Activated CD4-positive, alpha-beta memory T cell treated with anti-CD3 and anti-CD28 coated beads for 36 hours (primary cell): Measurements from ENCODE around the gene TACR2. TPM values are rescaled to one million over a fixed set of nuclear protein-coding genes. Genes with fewer than 3 reads are reported as not detected.

Experiments
- CTCF ChIA-PET: fragments of 350-600 bp; sonication (Branson Sonifier 250); formaldehyde crosslinking; loops from one replicate; lab custom pipeline; 2021; ENCODE audit warnings: antibody characterized with exemption, inconsistent platforms; lab: Charles Lee
- POLR2A ChIA-PET: fragments of 350-600 bp; sonication (Branson Sonifier 250); formaldehyde crosslinking; loops from one replicate; lab custom pipeline; 2021; ENCODE audit warnings: antibody characterized with exemption; lab: Charles Lee
- DNase-seq: peaks from one replicate; pipeline ENCODE4 v3.0.0-alpha.2; 2020
- H3K27ac Mint-ChIP-seq: one replicate; pipeline ENCODE4 v1.8.0; 2021; ENCODE audit warnings: mixed read lengths
- H3K27me3 Mint-ChIP-seq: one replicate; pipeline ENCODE4 v1.8.0; 2021; ENCODE audit warnings: mixed read lengths
- H3K36me3 Mint-ChIP-seq: one replicate; pipeline ENCODE4 v1.8.0; 2021; ENCODE audit warnings: mixed read lengths
- H3K4me1 Mint-ChIP-seq: one replicate; pipeline ENCODE4 v1.8.0; 2021; ENCODE audit warnings: low read depth, mixed read lengths
- H3K4me3 Mint-ChIP-seq: one replicate; pipeline ENCODE4 v1.8.0; 2021; ENCODE audit warnings: mild to moderate bottlenecking, mixed read lengths
- H3K9me3 Mint-ChIP-seq: one replicate; pipeline ENCODE4 v1.8.0; 2021; ENCODE audit warnings: mixed read lengths
- intact Hi-C: fragments of 100-400 bp; cut with micrococcal nuclease; formaldehyde crosslinking; loops from one replicate; pipeline ENCODE4 v1.15.1; 2023
- total RNA-seq, 2 experiments: library from RNA; stranded (reverse); gene quantifications; one replicate each; pipeline ENCODE4 v1.2.3, GENCODE V29; 2021

The TACR2 gene
- not detected for total RNA-seq

DNA sequence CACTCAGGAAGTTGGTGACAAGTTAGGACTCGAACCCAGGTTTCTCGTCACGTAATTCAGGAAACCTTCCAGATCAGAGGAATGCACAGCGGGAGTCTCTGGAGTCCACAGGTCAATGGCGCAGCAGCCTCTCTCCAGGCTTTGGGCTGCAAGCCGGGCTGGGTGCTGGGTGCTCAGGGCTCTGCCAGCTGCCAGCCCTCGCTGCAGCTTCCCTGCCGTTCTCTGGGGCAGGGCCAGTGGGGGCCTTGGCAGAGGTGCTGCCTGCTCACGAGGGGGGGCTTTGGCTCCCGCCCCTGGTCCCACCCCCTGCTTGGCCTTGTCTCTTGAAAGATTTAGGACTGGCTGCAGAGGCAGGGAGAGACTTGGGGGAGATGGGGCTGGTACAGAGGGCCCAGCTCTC, at the start of gene TACR2:
TACR2 (minus strand) TSS at position 224 of the 400 bp plus-strand sequence. CDS start 595 bp downstream, outside the sequence.
- ChIA-PET POLR2A (no interaction called here), CTCF (interaction anchor here (0.9 to 2.1 kb wide), 3 partner anchors 9 to 99 kb away, joined by 3 to 7 read pairs (median 4); no protein-coding TSS in a partner anchor)
- Mint-ChIP-seq H3K4me1 (no peaks in the 10 kb centered on the region), H3K27me3 (peaks cover 2% of the 10 kb centered on the region), H3K36me3 (no peaks in the 10 kb centered on the region), H3K9me3 (no peaks in the 10 kb centered on the region), H3K27ac (no peak within 1 kb of the TSS), H3K4me3 (no peak within 1 kb of the TSS)
- no peak for DNase-seq
- intact Hi-C loops, result no loop called here

DNA sequence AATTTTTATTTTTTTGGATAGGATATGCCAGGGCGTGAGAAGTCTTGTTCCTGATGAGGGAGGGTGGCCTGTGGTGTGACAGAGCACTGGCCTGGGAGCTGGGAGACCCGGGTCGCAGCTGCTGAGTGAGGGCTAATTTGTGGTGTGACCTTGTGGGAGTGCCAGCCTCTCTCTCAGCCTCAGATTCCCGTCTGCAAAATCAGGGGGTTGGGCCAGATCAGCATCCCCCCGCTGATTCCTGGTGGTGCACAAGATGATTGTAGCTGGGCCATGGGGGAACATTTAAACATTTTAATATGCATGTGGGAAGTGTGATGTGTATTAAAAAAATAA, 49.4 kb upstream of the TACR2 start:
- Mint-ChIP-seq H3K9me3 (no peaks in the 10 kb centered on the region), H3K4me1 (peaks cover 28% of the 10 kb centered on the region), H3K36me3 (no peaks in the 10 kb centered on the region), H3K27ac (no peak overlapping the region), H3K4me3 (no peak overlapping the region), H3K27me3 (no peaks in the 10 kb centered on the region)
- ChIA-PET CTCF (interaction anchor here (0.9 to 3.6 kb wide), 2 partner anchors 17 to 49 kb away, joined by 3 to 19 read pairs; partner anchors contain the start of gene TSPAN15), POLR2A (no interaction called here)
- intact Hi-C loops, result no loop called here
- DNase-seq, result no peak

DNA sequence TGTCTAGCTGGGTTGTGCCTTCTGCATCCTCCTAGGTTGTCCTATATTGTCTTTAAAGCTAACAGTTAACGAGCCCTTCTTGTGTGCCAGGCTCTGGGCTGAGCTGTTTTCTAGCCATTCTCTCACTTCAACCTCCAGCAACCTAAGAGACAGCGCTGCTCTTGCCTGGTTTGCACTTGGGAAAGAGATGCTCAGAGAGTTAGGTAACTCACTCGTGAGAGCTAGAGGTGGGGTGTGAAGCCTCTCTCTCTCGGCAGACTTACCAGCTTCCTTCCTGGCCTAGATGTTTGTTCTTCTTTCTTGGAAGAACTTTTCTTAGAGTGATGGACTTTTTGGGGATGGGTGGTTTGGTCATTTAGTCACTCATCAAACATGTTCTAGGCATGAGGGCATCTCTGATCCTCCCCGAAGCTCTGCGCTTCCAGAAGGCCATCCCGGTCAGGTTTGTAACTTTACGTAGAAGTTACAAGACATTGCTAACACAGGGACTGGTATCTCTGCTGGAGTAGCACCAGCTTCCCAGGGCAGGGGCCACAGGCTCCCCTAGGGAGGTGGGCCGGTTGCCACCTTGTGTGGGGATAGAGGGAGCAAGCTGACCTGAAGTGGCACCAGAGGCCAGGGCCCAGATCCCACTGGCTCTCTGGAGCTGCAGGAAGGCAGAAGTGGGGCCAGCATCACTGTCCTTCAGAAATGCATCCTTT, 48.9 kb upstream of the TACR2 start:
- DNase-seq, result no peak
- ChIA-PET CTCF (interaction anchor here (0.9 to 3.6 kb wide), 3 partner anchors 16 to 58 kb away, joined by 3 to 19 read pairs (median 3); partner anchors contain the start of gene TSPAN15), POLR2A (interaction anchor here (1.0 kb wide), 1 partner anchor 250 kb away, joined by 3 read pairs; no protein-coding TSS in a partner anchor)
- Mint-ChIP-seq H3K27me3 (no peaks in the 10 kb centered on the region), H3K9me3 (no peaks in the 10 kb centered on the region), H3K36me3 (no peaks in the 10 kb centered on the region), H3K27ac (peak overlapping the region; percentile 25), H3K4me3 (no peak overlapping the region), H3K4me1 (peaks cover 28% of the 10 kb centered on the region)
- intact Hi-C loops, result no loop called here

DNA sequence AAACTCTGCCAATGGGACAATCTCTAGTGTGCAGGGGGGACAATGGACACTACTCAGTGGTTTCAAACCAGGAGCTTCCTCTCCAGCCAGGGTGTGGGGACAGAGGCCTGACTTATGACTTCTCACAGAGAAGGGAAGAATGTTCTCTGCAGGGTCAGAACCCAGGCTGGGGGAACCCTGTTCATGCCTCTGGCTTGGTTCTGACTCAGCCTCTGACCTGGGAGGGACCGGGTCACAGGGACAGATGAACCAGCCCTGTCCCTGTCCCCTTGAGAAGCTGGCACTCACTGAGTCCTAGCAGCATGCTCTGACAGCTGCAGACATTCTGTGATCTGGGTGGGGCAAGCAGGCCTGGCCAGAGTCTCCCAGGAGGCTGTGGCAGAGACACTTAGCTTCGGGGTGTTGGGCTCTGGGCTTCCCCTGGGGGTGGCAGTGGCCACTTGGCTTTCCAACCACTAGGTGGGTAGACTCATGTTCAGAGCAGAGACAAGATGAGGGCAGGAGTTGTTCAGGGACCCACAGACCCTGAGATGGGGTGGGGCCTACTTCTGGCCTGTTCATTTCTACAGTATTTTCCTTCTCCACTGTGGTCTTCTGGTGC, 48.2 kb upstream of the TACR2 start:
- H3K36me3 Mint-ChIP-seq, result no peaks in the 10 kb centered on the region
- no peak overlapping the region for H3K4me3 Mint-ChIP-seq
- H3K27ac Mint-ChIP-seq, result peak overlapping the region; percentile 62
- H3K27me3 Mint-ChIP-seq, result no peaks in the 10 kb centered on the region
- no peaks in the 10 kb centered on the region for H3K9me3 Mint-ChIP-seq
- peaks cover 28% of the 10 kb centered on the region for H3K4me1 Mint-ChIP-seq
- DNase-seq, result peak; percentile 16
- ChIA-PET POLR2A (interaction anchor here (1.0 kb wide), 1 partner anchor 250 kb away, joined by 3 read pairs; no protein-coding TSS in a partner anchor), CTCF (interaction anchor here (0.9 to 3.6 kb wide), 2 partner anchors 15 to 57 kb away, joined by 3 to 19 read pairs; partner anchors contain the start of gene TSPAN15)
- intact Hi-C loops, result no loop called here

DNA sequence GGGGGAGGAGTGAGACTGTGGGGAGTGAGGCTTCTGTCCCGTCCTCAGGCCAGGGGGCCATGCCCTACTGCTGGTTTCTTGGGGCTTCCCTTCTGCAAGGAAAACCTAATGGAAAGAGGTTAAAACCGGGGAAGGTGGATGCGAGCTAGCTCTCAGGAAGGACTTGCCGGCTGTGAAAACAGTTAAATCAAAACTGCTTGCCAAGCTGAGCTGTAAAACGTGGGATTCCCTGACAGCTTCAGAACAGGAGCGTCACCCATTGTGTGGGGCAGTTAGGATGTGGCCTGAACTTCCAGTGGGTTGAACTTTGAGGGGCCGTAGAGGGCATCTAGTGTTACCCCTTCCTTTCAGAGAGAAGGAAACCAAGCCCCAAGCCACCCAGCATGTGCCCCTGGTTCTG, 47.7 kb upstream of the TACR2 start:
- Mint-ChIP-seq H3K4me3 (no peak overlapping the region), H3K4me1 (peaks cover 28% of the 10 kb centered on the region), H3K27me3 (no peaks in the 10 kb centered on the region), H3K27ac (peak overlapping the region; percentile 62), H3K9me3 (no peaks in the 10 kb centered on the region), H3K36me3 (no peaks in the 10 kb centered on the region)
- intact Hi-C loops, result no loop called here
- ChIA-PET POLR2A (no interaction called here), CTCF (interaction anchor here (0.7 to 3.6 kb wide), 3 partner anchors 12 to 56 kb away, joined by 3 to 19 read pairs (median 3); partner anchors contain the start of gene TSPAN15)
- DNase-seq, result no peak

DNA sequence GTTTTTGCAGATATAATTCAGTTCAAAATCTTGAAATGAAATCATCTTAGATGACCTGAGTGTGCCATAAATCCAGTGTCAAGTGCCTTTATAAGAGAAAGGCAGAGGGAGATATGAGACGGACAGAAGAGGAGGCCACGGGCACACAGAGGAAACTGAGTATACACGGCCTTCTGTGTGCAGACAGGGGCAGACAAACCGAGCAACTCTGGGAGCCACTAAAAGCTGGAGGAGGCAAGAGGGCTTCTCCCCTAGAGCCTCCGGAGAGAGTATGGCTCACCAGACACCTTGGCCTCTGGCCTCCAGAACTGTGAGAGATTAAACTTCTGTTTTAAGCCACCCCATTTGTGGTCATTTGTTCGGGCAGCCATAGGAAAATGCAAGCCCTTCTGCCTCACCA, 47.2 kb upstream of the TACR2 start:
- Mint-ChIP-seq H3K4me1 (peaks cover 28% of the 10 kb centered on the region), H3K27me3 (no peaks in the 10 kb centered on the region), H3K4me3 (no peak overlapping the region), H3K9me3 (no peaks in the 10 kb centered on the region), H3K36me3 (no peaks in the 10 kb centered on the region), H3K27ac (no peak overlapping the region)
- intact Hi-C loops, result no loop called here
- ChIA-PET POLR2A (interaction anchor here (0.9 kb wide), 1 partner anchor 20 kb away, joined by 3 read pairs; no protein-coding TSS in a partner anchor), CTCF (interaction anchor here (0.7 to 3.6 kb wide), 4 partner anchors 12 to 57 kb away, joined by 3 to 19 read pairs (median 4); partner anchors contain the start of gene TSPAN15)
- DNase-seq, result no peak

DNA sequence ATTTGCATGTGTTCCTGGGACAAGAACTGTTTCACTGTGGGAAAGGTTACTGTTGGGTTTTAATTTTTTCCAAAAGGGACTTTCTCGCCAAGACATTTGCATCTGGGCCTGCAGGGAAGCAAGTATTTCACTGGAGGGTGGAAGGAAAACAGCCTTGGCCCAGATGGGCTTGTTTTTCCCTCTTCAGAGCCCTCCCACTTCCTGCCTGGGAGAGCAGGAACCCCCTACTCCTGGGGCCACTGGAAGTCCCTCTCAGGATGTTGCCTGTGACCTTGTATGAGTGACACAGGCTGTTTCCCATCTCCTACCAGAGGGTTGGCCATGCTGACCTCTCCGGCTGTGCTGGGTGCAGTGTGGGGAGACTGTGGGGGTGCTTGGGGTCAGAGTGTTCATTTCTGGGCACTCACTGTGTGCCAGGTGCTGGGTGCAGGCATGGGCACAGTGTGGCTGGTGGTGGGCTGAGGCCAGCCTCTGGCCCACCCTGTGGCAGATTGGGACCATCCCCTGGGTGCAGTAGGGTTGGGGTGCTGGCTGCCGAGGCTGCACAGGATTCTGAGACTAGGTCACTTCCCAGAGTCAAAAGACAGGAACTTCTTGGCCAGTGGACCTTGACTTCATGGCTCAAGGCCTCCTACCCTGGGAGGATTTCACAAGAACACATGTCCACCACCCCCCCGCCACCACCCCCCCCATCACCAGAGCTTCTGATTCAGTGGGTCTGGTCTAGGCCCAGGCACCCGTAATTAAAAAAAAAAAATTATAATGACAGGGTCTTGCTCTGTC, 44.7 kb upstream of the TACR2 start:
- Mint-ChIP-seq H3K4me1 (peaks cover 30% of the 10 kb centered on the region), H3K36me3 (no peaks in the 10 kb centered on the region), H3K9me3 (no peaks in the 10 kb centered on the region), H3K27ac (no peak overlapping the region), H3K4me3 (no peak overlapping the region), H3K27me3 (no peaks in the 10 kb centered on the region)
- intact Hi-C loops, result no loop called here
- ChIA-PET POLR2A (interaction anchor here (0.8 kb wide), 1 partner anchor 10 kb away, joined by 3 read pairs; the partner anchor contains the start of gene TSPAN15), CTCF (no interaction called here)
- DNase-seq, result no peak

DNA sequence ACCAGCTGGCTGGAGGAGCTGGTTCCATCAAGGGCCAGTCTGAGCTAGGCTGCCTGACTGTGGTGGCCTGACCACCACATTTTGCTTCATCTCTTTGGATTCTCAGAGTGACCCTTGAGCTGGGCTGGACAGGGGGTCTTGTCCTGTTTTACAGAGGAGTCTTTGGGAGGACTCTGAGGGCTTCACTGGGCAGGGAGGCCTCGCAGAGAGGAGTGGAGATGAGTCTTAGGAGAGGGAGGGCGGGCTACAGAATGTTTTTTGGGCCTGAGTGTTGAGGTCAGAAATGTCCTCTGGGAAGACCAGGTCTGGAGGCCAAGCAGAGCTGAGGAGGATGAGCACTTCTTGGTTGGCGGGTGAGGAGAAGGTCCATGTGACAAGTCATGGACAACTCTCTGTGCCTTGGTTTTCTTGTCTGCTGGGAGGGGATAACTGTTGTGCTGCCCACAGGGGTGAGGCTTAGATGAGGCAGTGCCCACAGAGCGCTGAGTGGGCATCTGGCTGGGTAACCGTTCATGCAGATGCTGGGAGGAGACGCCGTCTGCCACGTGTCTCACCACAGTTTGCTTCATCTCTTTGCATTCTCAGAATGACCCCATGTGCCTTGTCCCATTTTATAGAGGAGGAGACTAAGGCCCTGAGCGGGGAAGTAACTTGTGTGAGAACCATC, 44.0 kb upstream of the TACR2 start:
- CTCF ChIA-PET, result interaction anchor here (0.8 kb wide), 1 partner anchor 11 kb away, joined by 3 read pairs; no protein-coding TSS in a partner anchor
- no peaks in the 10 kb centered on the region for H3K27me3 Mint-ChIP-seq
- H3K4me3 Mint-ChIP-seq, result no peak overlapping the region

DNA sequence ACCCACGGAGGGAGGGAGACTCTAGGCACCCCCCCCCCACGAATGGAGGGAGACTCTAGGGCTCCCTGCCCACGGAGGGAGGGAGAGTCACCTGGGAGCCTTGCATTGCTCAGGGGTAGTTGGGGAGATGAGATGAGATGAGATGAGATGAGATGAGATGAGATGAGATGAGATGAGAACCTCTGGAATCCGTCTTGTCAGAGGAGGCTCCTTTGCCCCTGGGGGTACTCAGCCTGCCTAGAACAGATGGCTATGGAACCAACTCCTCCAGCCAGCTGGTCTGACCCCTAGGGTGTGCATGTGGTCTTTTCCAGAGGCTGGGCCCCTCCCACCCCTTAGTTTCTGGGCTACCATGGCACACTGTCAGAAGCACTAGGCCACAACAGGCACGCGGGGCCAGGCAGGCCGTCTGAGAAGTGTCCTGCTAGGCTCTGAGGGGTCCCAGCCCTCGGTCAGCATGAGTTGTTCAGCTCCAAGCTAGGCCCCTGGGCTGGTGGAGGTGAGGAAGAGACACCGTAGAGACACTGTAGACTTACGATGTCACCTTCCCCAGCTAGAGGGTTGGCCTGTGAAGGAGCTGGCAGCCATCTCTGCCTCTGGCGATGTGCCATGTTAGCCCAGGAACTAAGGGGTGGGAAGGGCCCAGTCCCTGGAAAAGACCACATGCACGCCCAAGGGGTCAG, 43.3 kb upstream of the TACR2 start:
- no peaks in the 10 kb centered on the region for H3K27me3 Mint-ChIP-seq
- H3K9me3 Mint-ChIP-seq, result no peaks in the 10 kb centered on the region
- no peaks in the 10 kb centered on the region for H3K36me3 Mint-ChIP-seq
- H3K4me1 Mint-ChIP-seq, result peaks cover 16% of the 10 kb centered on the region
- H3K27ac Mint-ChIP-seq, result no peak overlapping the region
- ChIA-PET CTCF (interaction anchor here (0.8 kb wide), 2 partner anchors 10 to 16 kb away, joined by 3 read pairs; no protein-coding TSS in a partner anchor), POLR2A (no interaction called here)
- DNase-seq, result no peak
- H3K4me3 Mint-ChIP-seq, result no peak overlapping the region
- intact Hi-C loops, result no loop called here

More for the DNA sequence above, 44.0 kb upstream of the TACR2 start:
- no peaks in the 10 kb centered on the region for H3K9me3 Mint-ChIP-seq
- intact Hi-C loops, result no loop called here
- POLR2A ChIA-PET, result interaction anchor here (0.8 kb wide), 1 partner anchor 9 kb away, joined by 3 read pairs; the partner anchor contains the start of gene TSPAN15
- H3K27ac Mint-ChIP-seq, result no peak overlapping the region
- DNase-seq, result no peak
- no peaks in the 10 kb centered on the region for H3K36me3 Mint-ChIP-seq
- peaks cover 23% of the 10 kb centered on the region for H3K4me1 Mint-ChIP-seq

DNA sequence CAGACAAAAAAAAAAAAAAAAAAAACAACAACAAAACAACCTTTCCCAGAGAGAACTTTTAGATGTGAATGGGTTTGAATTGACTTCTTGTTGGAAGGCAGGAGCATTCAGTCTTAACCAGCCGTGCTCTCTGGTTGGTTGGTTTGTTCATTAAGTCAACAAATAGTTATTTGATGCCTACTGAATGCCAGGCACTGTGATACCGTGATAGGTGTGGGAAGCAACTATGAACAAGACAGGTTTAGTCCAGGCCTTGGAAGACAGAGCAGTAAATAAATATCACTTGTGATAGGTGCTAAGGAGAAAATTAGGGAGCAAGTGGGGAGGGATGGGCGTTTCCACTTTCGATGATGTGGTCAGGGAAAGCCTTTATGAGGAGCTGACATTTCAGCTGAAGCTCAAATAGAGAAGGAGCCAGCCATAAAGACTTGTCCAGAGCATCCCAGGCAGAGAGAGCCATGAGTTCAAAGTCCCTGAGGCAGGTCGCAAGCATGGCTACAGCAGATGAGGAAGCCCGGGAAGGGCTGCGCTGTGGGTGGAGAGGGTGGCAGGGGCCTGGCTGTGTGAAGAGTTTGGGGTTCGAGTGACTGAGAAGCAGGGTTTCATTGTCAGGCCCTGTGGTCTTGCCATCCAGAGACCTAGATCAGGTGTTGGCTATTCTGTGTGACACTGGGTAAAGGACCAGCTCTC, 42.5 kb upstream of the TACR2 start:
- H3K4me3 Mint-ChIP-seq, result no peak overlapping the region
- CTCF ChIA-PET, result interaction anchor here (0.8 kb wide), 1 partner anchor 15 kb away, joined by 3 read pairs; no protein-coding TSS in a partner anchor
- H3K9me3 Mint-ChIP-seq, result no peaks in the 10 kb centered on the region

More for the DNA sequence above, 42.5 kb upstream of the TACR2 start:
- Mint-ChIP-seq H3K4me1 (peaks cover 11% of the 10 kb centered on the region), H3K27me3 (no peaks in the 10 kb centered on the region), H3K36me3 (no peaks in the 10 kb centered on the region), H3K27ac (no peak overlapping the region)
- POLR2A ChIA-PET, result no interaction called here
- no peak for DNase-seq
- intact Hi-C loops, result no loop called here
